Activated CD8-positive, alpha-beta memory T cell treated with anti-CD3 and anti-CD28 coated beads, Interleukin-2, amount 50 U/mL, for 24 hours (primary cell): Measurements from ENCODE around the gene P2RY11.

Source experiments
- DNase-seq: peaks from one replicate; pipeline ENCODE4 v3.0.0-alpha.2; 2020; ENCODE audit errors: extremely low read depth

P2RY11 gene

GRCh38 chr19:10111405-10111811 is at the start of gene P2RY11:
TSS of gene P2RY11 (plus strand) at chr19:10111693. CDS start at chr19:10111722, 29 bp downstream.
- no peak for DNase-seq

GRCh38 chr19:10061717-10062310 is 49.7 kb upstream of the P2RY11 start:
- no peak for DNase-seq

- DNase-seq, result no peak
These were observed 43.3 kb upstream of the P2RY11 start for GRCh38 chr19:10068205-10068604.

GRCh38 chr19:10069046-10069445 is 42.4 kb upstream of the P2RY11 start:
- DNase-seq, result no peak

GRCh38 chr19:10070730-10071446 is 40.6 kb upstream of the P2RY11 start:
- DNase-seq, result no peak

- no peak for DNase-seq
These were observed 37.3 kb upstream of the P2RY11 start for GRCh38 chr19:10074153-10074552.

- DNase-seq, result no peak
These were observed 35.0 kb upstream of the P2RY11 start for GRCh38 chr19:10076535-10076934.

GRCh38 chr19:10078329-10078728 is 33.2 kb upstream of the P2RY11 start:
- DNase-seq, result no peak

- no peak for DNase-seq
These were observed 32.5 kb upstream of the P2RY11 start for GRCh38 chr19:10079031-10079453.

- no peak for DNase-seq
These were observed 27.6 kb upstream of the P2RY11 start for GRCh38 chr19:10083911-10084310.

GRCh38 chr19:10084803-10085202 is 26.7 kb upstream of the P2RY11 start:
- DNase-seq, result no peak

GRCh38 chr19:10085641-10086590 is 25.6 kb upstream of the P2RY11 start, which contains the start of gene SHFL:
TSS of gene SHFL (plus strand) at chr19:10086317. CDS start at chr19:10086428, 111 bp downstream.
- no peak for DNase-seq

GRCh38 chr19:10086591-10087192 is 24.8 kb upstream of the P2RY11 start:
- DNase-seq, result no peak

GRCh38 chr19:10087296-10088061 is 24.0 kb upstream of the P2RY11 start:
- DNase-seq, result no peak

- DNase-seq, result no peak
These were observed 22.4 kb upstream of the P2RY11 start for GRCh38 chr19:10088949-10089554.

GRCh38 chr19:10089801-10090375 is 21.6 kb upstream of the P2RY11 start:
- DNase-seq, result no peak

GRCh38 chr19:10091370-10091687 is 20.2 kb upstream of the P2RY11 start:
- no peak for DNase-seq

- DNase-seq, result no peak
These were observed 19.4 kb upstream of the P2RY11 start for GRCh38 chr19:10091895-10092641.

- no peak for DNase-seq
These were observed 18.7 kb upstream of the P2RY11 start for GRCh38 chr19:10092648-10093294.
